ENCODE data around the gene TFB2M. TPM values are rescaled to one million over a fixed set of nuclear protein-coding genes. Genes with fewer than 3 reads are reported as not detected.

Gene TFB2M
- total RNA-seq, 3 donors from 2014 or later (not counting 1 experiment from before 2014, with no cell fraction given): 13.4 to 15.1 (median 15.1) TPM

DNA sequence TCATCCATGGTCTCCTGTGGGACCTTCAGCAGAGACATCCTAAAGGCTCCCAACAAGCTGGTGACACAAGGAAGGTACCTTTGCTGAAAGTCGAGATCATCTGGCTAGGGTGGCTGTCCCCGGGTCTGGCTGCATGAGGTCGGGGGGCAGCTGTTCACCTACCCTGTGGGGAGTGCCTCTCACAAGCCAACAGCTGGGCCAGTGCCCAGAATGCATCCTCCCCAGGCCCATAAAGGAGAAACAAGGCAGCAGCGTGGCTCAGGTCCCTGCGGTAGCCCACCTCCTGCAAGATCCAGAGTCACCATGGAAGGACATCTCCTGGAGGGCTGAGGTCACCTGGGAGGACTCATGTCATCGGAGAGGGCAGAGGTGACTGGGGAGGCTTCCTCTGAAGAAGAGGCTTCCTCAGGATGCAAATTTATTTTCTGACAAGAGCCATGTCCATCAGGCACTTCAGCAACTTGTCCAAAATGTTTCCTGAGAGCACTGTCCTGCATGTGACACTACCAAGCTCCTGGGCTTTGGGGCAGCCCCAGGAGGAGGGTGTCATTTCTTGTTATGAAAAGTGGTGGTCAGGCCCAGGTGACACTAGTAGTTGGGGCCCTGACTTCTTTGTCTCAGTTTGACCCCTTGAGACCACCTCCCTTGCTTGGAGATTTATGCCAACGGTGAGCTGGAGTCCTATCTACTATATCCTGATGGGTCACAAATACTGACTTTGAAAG is 52.3 kb downstream of the TFB2M start:
- Mint-ChIP-seq H3K4me1 (no peaks in the 10 kb centered on the region), H3K36me3 (no peaks in the 10 kb centered on the region), H3K4me3 (no peak overlapping the region), H3K9me3 (no peaks in the 10 kb centered on the region), H3K27me3 (ENCODE audit: low read depth in 2 of 2) (no peaks in the 10 kb centered on the region), H3K27ac (no peak overlapping the region)
- ATAC-seq: no peak
- WGBS (ENCODE audit: insufficient coverage): 93% methylated on average over 7 of the region's 7 CpGs
- no peaks in the 10 kb centered on the region for H3K36me3 ChIP-seq (ENCODE audit: control insufficient read depth, insufficient read depth, low read length)
- H3K4me1 ChIP-seq (ENCODE audit: control insufficient read depth, insufficient read depth, low read length): no peaks in the 10 kb centered on the region
- no peak overlapping the region for H3K27ac ChIP-seq (ENCODE audit: low read length)
- peaks cover 27% of the 10 kb centered on the region for H3K9me3 ChIP-seq (ENCODE audit: control insufficient read depth, insufficient read depth, low read length)
- H3K4me3 ChIP-seq (ENCODE audit: low read length): no peak overlapping the region
- H3K27me3 ChIP-seq (ENCODE audit: control insufficient read depth, insufficient read depth, low read length): no peaks in the 10 kb centered on the region
- TF ChIP-seq CTCF (IDR thresholded peaks at IDR 0.05): no peak
- intact Hi-C loops (cut with micrococcal nuclease): no loop called here
- DNase-seq: no peak

DNA sequence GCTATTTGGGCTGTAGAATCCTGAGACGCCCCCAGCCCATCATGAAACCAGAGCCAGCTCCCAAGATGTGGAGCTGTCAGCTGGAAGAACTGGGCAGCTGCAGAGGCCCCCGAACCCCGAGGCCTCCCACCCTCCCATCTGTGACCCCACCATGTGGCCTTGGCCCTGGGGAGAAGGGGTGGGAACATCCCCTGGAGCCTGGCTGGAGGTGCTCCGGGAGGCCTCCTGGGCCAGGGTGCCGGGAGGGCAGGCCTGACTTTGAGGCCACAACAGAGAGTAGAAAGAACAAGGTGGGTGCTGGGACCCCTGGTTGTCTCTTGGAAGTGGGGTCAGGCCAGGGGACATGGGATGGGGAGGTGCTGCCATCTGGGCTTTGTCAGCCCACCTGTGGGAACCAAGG is 53.0 kb downstream of the TFB2M start:
- DNase-seq: no peak
- Histone ChIP-seq H3K27me3 (ENCODE audit: control insufficient read depth, insufficient read depth, low read length) (no peaks in the 10 kb centered on the region), H3K9me3 (ENCODE audit: control insufficient read depth, insufficient read depth, low read length) (peaks cover 27% of the 10 kb centered on the region), H3K4me3 (ENCODE audit: low read length) (no peak overlapping the region), H3K36me3 (ENCODE audit: control insufficient read depth, insufficient read depth, low read length) (no peaks in the 10 kb centered on the region), H3K4me1 (ENCODE audit: control insufficient read depth, insufficient read depth, low read length) (no peaks in the 10 kb centered on the region), H3K27ac (ENCODE audit: low read length) (no peak overlapping the region)
- Mint-ChIP-seq H3K9me3 (no peaks in the 10 kb centered on the region), H3K4me1 (no peaks in the 10 kb centered on the region), H3K4me3 (no peak overlapping the region), H3K27ac (no peak overlapping the region), H3K36me3 (no peaks in the 10 kb centered on the region), H3K27me3 (ENCODE audit: low read depth in 2 of 2) (no peaks in the 10 kb centered on the region)
- WGBS (ENCODE audit: insufficient coverage): 95% methylated on average over 4 of the region's 5 CpGs
- ATAC-seq: no peak
- TF ChIP-seq CTCF (IDR thresholded peaks at IDR 0.05): no peak
- intact Hi-C loops (cut with micrococcal nuclease): no loop called here

GRCh38 chr1:246512635-246513034 is 53.4 kb downstream of the TFB2M start:
- TF ChIP-seq CTCF (IDR thresholded peaks at IDR 0.05): no peak
- H3K36me3 ChIP-seq (ENCODE audit: control insufficient read depth, insufficient read depth, low read length): no peaks in the 10 kb centered on the region
- H3K9me3 Mint-ChIP-seq: no peaks in the 10 kb centered on the region
- H3K27ac Mint-ChIP-seq: no peak overlapping the region
- no peaks in the 10 kb centered on the region for H3K36me3 Mint-ChIP-seq
- H3K4me3 ChIP-seq (ENCODE audit: low read length): no peak overlapping the region
- H3K9me3 ChIP-seq (ENCODE audit: control insufficient read depth, insufficient read depth, low read length): peaks cover 27% of the 10 kb centered on the region
- ATAC-seq (no peak), DNase-seq (no peak)
- intact Hi-C loops (cut with micrococcal nuclease): no loop called here
- peaks cover 1 to 4% of the 10 kb centered on the region in 2 donors for H3K4me1 Mint-ChIP-seq
- H3K4me3 Mint-ChIP-seq: no peak overlapping the region
- no peaks in the 10 kb centered on the region for H3K27me3 ChIP-seq (ENCODE audit: control insufficient read depth, insufficient read depth, low read length)
- no peak overlapping the region for H3K27ac ChIP-seq (ENCODE audit: low read length)
- H3K27me3 Mint-ChIP-seq (ENCODE audit: low read depth in 2 of 2): no peaks in the 10 kb centered on the region
- H3K4me1 ChIP-seq (ENCODE audit: control insufficient read depth, insufficient read depth, low read length): peaks cover 3% of the 10 kb centered on the region
- 87% methylated on average over 10 of the region's 10 CpGs for WGBS (ENCODE audit: insufficient coverage)

- Mint-ChIP-seq H3K9me3 (no peaks in the 10 kb centered on the region), H3K27ac (no peak overlapping the region), H3K4me1 (peaks cover 5 to 8% of the 10 kb centered on the region in 2 donors), H3K4me3 (no peak overlapping the region), H3K27me3 (ENCODE audit: low read depth in 2 of 2) (no peaks in the 10 kb centered on the region), H3K36me3 (no peaks in the 10 kb centered on the region)
- Histone ChIP-seq H3K4me1 (ENCODE audit: control insufficient read depth, insufficient read depth, low read length) (peaks cover 5% of the 10 kb centered on the region), H3K9me3 (ENCODE audit: control insufficient read depth, insufficient read depth, low read length) (peaks cover 27% of the 10 kb centered on the region), H3K27ac (ENCODE audit: low read length) (no peak overlapping the region), H3K36me3 (ENCODE audit: control insufficient read depth, insufficient read depth, low read length) (no peaks in the 10 kb centered on the region), H3K27me3 (ENCODE audit: control insufficient read depth, insufficient read depth, low read length) (no peaks in the 10 kb centered on the region), H3K4me3 (ENCODE audit: low read length) (no peak overlapping the region)
- TF ChIP-seq CTCF (IDR thresholded peaks at IDR 0.05): no peak
- no peak for DNase-seq
- ATAC-seq: no peak
- 90% methylated on average over 7 of the region's 7 CpGs for WGBS (ENCODE audit: insufficient coverage)
- intact Hi-C loops (cut with micrococcal nuclease): no loop called here
Measured at GRCh38 chr1:246512230-246512629, 53.8 kb downstream of the TFB2M start.
